ENCODE data around the gene C15orf39. TPM values are rescaled to one million over a fixed set of nuclear protein-coding genes. Genes with fewer than 3 reads are reported as not detected.
"Not testable (repeated sequence)": the region's sequence is repeated elsewhere in the genome, so short reads cannot be mapped to it uniquely, and the experiment has no call there.

The C15orf39 gene
- total and polyA plus RNA-seq, 4 donors = 2.6 to 15.0 (median 10.3) TPM

DNA sequence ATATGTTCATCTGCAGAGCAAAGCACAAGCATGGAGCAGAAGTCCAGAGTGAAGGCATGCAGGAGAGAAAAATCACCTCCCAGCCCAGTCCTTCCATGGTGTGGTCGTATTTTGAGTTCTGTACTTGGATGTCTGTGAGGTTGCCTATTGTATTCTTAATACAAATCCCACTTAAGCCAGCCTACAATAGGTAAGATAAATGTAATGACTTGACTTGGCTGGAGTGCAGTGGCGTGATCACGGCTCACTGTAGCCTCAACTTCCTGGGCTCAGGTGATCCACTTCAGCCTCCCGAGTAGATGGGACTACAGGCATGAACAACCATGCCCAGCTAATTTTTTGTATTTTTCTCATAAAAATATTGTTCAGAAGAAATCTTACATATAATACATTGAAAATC lies 49.7 kb downstream of the C15orf39 start:
- not testable (repeated sequence) for H3K27ac ChIP-seq (ENCODE audit: low read depth, low read length); H3K4me1 ChIP-seq (ENCODE audit: control insufficient read depth, insufficient read depth, low read length); H3K27me3 ChIP-seq (ENCODE audit: control insufficient read depth, insufficient read depth, low read length); H3K4me3 ChIP-seq (ENCODE audit: low read depth, low read length); H3K36me3 ChIP-seq (ENCODE audit: control insufficient read depth, insufficient read depth, low read length); H3K9me3 ChIP-seq (ENCODE audit: control insufficient read depth, insufficient read depth, low read length); DNase-seq (ENCODE audit: low read depth in 4 of 6, low spot score in 6 of 6)
- WGBS (ENCODE audit: insufficient coverage) = no CpG with 5 or more reads among the region's 4 CpGs

DNA sequence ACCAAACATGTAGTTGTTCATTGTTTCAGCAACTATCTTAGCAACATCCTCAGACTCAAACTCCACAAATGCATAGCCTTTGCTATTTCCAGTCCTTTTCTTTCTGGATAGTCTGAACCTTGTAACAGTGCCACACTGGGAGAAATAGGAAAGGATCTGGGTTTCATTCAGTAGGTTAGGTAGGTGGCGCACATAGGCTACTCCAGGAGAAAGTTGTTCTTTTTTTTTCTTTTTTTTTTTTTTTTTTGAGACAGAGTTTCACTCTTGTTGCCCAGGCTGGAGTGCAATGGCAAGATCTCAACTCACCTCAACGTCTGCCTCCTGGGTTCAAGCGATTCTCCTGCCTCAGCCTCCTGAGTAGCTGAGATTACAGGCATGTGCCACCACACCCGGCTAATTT lies 50.6 kb downstream of the C15orf39 start:
- H3K36me3 ChIP-seq (ENCODE audit: control insufficient read depth, insufficient read depth, low read length); DNase-seq (ENCODE audit: low read depth in 4 of 6, low spot score in 6 of 6); H3K27me3 ChIP-seq (ENCODE audit: control insufficient read depth, insufficient read depth, low read length); H3K27ac ChIP-seq (ENCODE audit: low read depth, low read length); H3K9me3 ChIP-seq (ENCODE audit: control insufficient read depth, insufficient read depth, low read length); H3K4me3 ChIP-seq (ENCODE audit: low read depth, low read length); H3K4me1 ChIP-seq (ENCODE audit: control insufficient read depth, insufficient read depth, low read length): not testable (repeated sequence)
- 63% methylated on average over 3 of the region's 4 CpGs for WGBS (ENCODE audit: insufficient coverage)

DNA sequence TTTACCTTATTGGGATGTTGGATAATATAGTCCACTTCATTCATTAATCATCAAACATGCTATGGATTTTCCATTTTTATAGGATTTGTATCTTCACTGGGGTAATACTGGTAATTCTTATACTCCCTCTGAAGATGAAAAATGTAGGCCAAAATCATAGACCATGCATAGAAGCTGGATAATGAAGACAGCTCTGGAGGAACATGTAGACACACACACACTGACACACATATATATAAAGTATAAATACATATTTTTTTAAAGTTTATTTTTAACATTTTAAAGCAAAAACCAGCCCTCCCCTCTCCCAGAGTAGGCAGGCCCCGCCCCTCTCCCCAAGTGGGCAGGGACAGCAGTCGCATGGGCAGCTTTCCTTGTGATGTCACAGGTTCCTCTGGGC lies 56.4 kb downstream of the C15orf39 start, which contains the start of gene GOLGA6C:
Gene GOLGA6C, plus strand, starts transcription at position 301 of the 400 bp plus-strand sequence. CDS start 265 bp downstream, outside the sequence.
- no CpG with 5 or more reads among the region's 2 CpGs for WGBS (ENCODE audit: insufficient coverage)
- not testable (repeated sequence) for DNase-seq (ENCODE audit: low read depth in 4 of 6, low spot score in 6 of 6); H3K4me1 ChIP-seq (ENCODE audit: control insufficient read depth, insufficient read depth, low read length); H3K27me3 ChIP-seq (ENCODE audit: control insufficient read depth, insufficient read depth, low read length); H3K27ac ChIP-seq (ENCODE audit: low read depth, low read length); H3K9me3 ChIP-seq (ENCODE audit: control insufficient read depth, insufficient read depth, low read length); H3K4me3 ChIP-seq (ENCODE audit: low read depth, low read length); H3K36me3 ChIP-seq (ENCODE audit: control insufficient read depth, insufficient read depth, low read length)

DNA sequence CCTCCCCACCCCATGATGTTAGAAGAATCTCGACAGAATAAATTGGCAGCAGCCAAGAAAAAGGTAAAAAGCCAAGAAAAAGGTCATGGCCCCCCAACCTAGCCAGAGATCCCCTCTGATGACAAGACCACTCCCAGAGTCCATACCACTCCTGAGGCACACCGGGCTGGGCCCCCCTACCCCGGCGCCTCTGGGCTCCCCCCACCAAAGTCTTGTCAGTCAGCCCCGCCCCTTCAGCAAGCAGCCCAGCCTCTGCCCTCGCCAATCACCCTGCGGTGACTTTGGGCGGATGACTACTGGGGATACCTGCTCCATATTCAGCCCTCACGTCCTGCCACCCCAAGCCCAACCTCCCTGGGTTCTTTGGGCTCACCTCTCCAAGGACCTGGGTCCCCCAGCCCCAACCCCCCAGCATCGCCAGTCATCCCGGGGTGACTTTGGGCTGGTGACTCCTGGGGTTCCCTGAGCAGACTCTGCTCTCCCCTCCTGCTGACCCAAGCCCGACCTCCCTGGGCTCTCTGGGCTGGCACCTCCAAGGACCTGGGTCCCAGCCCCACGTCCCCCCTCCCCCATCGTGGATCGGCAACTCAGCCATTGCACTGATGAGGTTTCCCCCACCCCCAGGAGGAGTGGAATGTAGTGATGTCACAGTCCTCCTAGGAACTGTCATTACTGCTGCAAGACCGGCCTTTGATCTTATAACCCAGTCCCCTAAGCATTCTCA lies 57.1 kb downstream of the C15orf39 start:
- not testable (repeated sequence) for H3K27ac ChIP-seq (ENCODE audit: low read depth, low read length); H3K36me3 ChIP-seq (ENCODE audit: control insufficient read depth, insufficient read depth, low read length); H3K27me3 ChIP-seq (ENCODE audit: control insufficient read depth, insufficient read depth, low read length); H3K9me3 ChIP-seq (ENCODE audit: control insufficient read depth, insufficient read depth, low read length); H3K4me3 ChIP-seq (ENCODE audit: low read depth, low read length); H3K4me1 ChIP-seq (ENCODE audit: control insufficient read depth, insufficient read depth, low read length); DNase-seq (ENCODE audit: low read depth in 4 of 6, low spot score in 6 of 6)
- no CpG with 5 or more reads among the region's 16 CpGs for WGBS (ENCODE audit: insufficient coverage)

GRCh38 chr15:75259873-75260272 lies 58.2 kb downstream of the C15orf39 start:
- not testable (repeated sequence) for H3K27me3 ChIP-seq (ENCODE audit: control insufficient read depth, insufficient read depth, low read length); H3K36me3 ChIP-seq (ENCODE audit: control insufficient read depth, insufficient read depth, low read length); H3K9me3 ChIP-seq (ENCODE audit: control insufficient read depth, insufficient read depth, low read length); H3K27ac ChIP-seq (ENCODE audit: low read depth, low read length); DNase-seq (ENCODE audit: low read depth in 4 of 6, low spot score in 6 of 6); H3K4me3 ChIP-seq (ENCODE audit: low read depth, low read length); H3K4me1 ChIP-seq (ENCODE audit: control insufficient read depth, insufficient read depth, low read length)
- WGBS (ENCODE audit: insufficient coverage) = no CpG with 5 or more reads among the region's 3 CpGs

Small RNA genes lying within 50 kb of the gene (small RNA-seq; reads per million reads assigned to genes)
- not detected for gene AC068338.1 (ENCODE audit: low replicate concordance)

Other genes with a start within 250 kb of the C15orf39 start
- gene RPP25, start 245.1 kb upstream of the C15orf39 start, total RNA-seq = 1 to 10 TPM; 5.6 to 7.1 TPM
- 10 to 100 TPM; 13.4 to 15.1 TPM for gene RPP25, start 245.1 kb upstream of the C15orf39 start, polyA plus RNA-seq (ENCODE audit: insufficient read length in 2 of 2)
- 10 to 100 TPM; 28.4 to 56.0 TPM for gene SCAMP5, start 206.3 kb upstream of the C15orf39 start, total RNA-seq
- gene SCAMP5, start 206.3 kb upstream of the C15orf39 start, polyA plus RNA-seq (ENCODE audit: insufficient read length in 2 of 2) = 100 to 1,000 TPM; 151 to 178 TPM
- gene PPCDC, start 178.3 kb upstream of the C15orf39 start, total RNA-seq = 10 to 100 TPM in 1 of 2 donors, 1 to 10 TPM in 1; 6.3 to 12.4 TPM
- gene PPCDC, start 178.3 kb upstream of the C15orf39 start, polyA plus RNA-seq (ENCODE audit: insufficient read length in 2 of 2) = 10 to 100 TPM in 1 of 2 donors, 1 to 10 TPM in 1; 6.3 to 10.8 TPM
- gene GOLGA6C, start 56.5 kb downstream of the C15orf39 start, total RNA-seq = not detected
- gene GOLGA6C, start 56.5 kb downstream of the C15orf39 start, polyA plus RNA-seq (ENCODE audit: insufficient read length in 2 of 2) = not detected
- under 1 TPM; 0.06 to 0.10 TPM for gene GOLGA6D, start 81.0 kb downstream of the C15orf39 start, total RNA-seq
- gene GOLGA6D, start 81.0 kb downstream of the C15orf39 start, polyA plus RNA-seq (ENCODE audit: insufficient read length in 2 of 2) = under 1 TPM; 0.16 to 0.45 TPM
- 10 to 100 TPM; 22.3 to 67.2 TPM for gene COMMD4, start 134.2 kb downstream of the C15orf39 start, total RNA-seq
- gene COMMD4, start 134.2 kb downstream of the C15orf39 start, polyA plus RNA-seq (ENCODE audit: insufficient read length in 2 of 2) = 10 to 100 TPM; 64.4 to 80.8 TPM
- 10 to 100 TPM; 11.8 to 41.3 TPM for gene NEIL1, start 145.2 kb downstream of the C15orf39 start, total RNA-seq
- 10 to 100 TPM; 34.3 to 60.9 TPM for gene NEIL1, start 145.2 kb downstream of the C15orf39 start, polyA plus RNA-seq (ENCODE audit: insufficient read length in 2 of 2)
- 100 to 1,000 TPM in 1 of 2 donors, 10 to 100 TPM in 1; 88.3 to 150 TPM for gene MAN2C1, start 166.7 kb downstream of the C15orf39 start, total RNA-seq
- gene MAN2C1, start 166.7 kb downstream of the C15orf39 start, polyA plus RNA-seq (ENCODE audit: insufficient read length in 2 of 2) = 100 to 1,000 TPM; 155 to 256 TPM
- gene SIN3A, start 249.8 kb downstream of the C15orf39 start, total RNA-seq = 10 to 100 TPM; 37.5 to 40.6 TPM
- gene SIN3A, start 249.8 kb downstream of the C15orf39 start, polyA plus RNA-seq (ENCODE audit: insufficient read length in 2 of 2) = 10 to 100 TPM; 32.6 to 34.8 TPM

Measured in spinal cord (tissue), 10 donors.